IMR-90 (cell line): ENCODE data around the gene DBN1. TPM values are rescaled to one million over a fixed set of nuclear protein-coding genes. Genes with fewer than 3 reads are reported as not detected.

Source experiments
- ATAC-seq: fragments of 200-7000 bp; cut with Tn5 transposase; 2 replicates; pipeline ENCODE4 v1.9.1; 2020; ENCODE audit warnings: low read depth, mild to moderate bottlenecking, moderate library complexity
- BruUV-seq: library from RNA; stranded (reverse); fragments of 400-500 nt; replicated peaks from 2 replicates; lab custom pipeline; 2021; lab: Mats Ljungman, UMichigan
- CTCF ChIA-PET: fragments of 300-600 bp; formaldehyde crosslinking; extraction: SDS; loops from one replicate; lab custom pipeline; 2021; ENCODE audit warnings: antibody characterized with exemption; lab: Yijun Ruan, JAX
- POLR2A ChIA-PET: fragments of 300-600 bp; sonication (Branson Sonifier 250); formaldehyde crosslinking; loops from one replicate; lab custom pipeline; 2022; ENCODE audit warnings: antibody characterized with exemption; ENCODE audit not compliant: unreplicated experiment; lab: Charles Lee
- DNase-seq: peaks from one replicate; pipeline ENCODE4 v3.0.0; 2013
- H2AFZ ChIP-seq: replicated peaks from 2 replicates; pipeline ENCODE3; 2013; ENCODE audit warnings: low read length, mild to moderate bottlenecking; ENCODE audit not compliant: poor library complexity
- H2AK5ac ChIP-seq: 2 replicates; pipeline ENCODE4 v1.6.1; 2013; ENCODE audit warnings: low read depth, low read length, inconsistent platforms
- H2AK9ac ChIP-seq: replicated peaks from 2 replicates; pipeline ENCODE3; 2013; ENCODE audit warnings: mild to moderate bottlenecking, low read depth, low read length, moderate library complexity; ENCODE audit not compliant: poor library complexity
- H2BK120ac ChIP-seq: 2 replicates; pipeline ENCODE4 v1.6.1; 2013; ENCODE audit warnings: low read depth, low read length, inconsistent platforms
- H2BK15ac ChIP-seq: 3 replicates; pipeline ENCODE4 v1.6.1; 2013; ENCODE audit warnings: low read depth, low read length, inconsistent platforms
- H2BK20ac ChIP-seq: 2 replicates; pipeline ENCODE4 v1.6.1; 2013; ENCODE audit warnings: low read depth, mild to moderate bottlenecking, inconsistent platforms, low read length, moderate library complexity
- H2BK5ac ChIP-seq: 2 replicates; pipeline ENCODE4 v1.6.1; 2013; ENCODE audit warnings: mild to moderate bottlenecking, low read depth, low read length, inconsistent platforms; ENCODE audit not compliant: poor library complexity, severe bottlenecking
- H3K14ac ChIP-seq: replicated peaks from 2 replicates; pipeline ENCODE4 v1.6.1; 2013; ENCODE audit warnings: low read depth, low read length, inconsistent platforms
- H3K18ac ChIP-seq: 2 replicates; pipeline ENCODE4 v1.6.1; 2013; ENCODE audit warnings: low read depth, low read length, control low read depth
- H3K23ac ChIP-seq: 2 replicates; pipeline ENCODE4 v1.6.1; 2013; ENCODE audit warnings: low read depth, low read length, inconsistent platforms
- H3K27ac ChIP-seq: 2 replicates; pipeline ENCODE4 v1.5.1; 2013; ENCODE audit warnings: mild to moderate bottlenecking, control low read depth, low read length; ENCODE audit not compliant: insufficient read depth
- H3K27me3 ChIP-seq: 2 replicates; pipeline ENCODE4 v1.6.1; 2013; ENCODE audit warnings: low read length; ENCODE audit not compliant: control insufficient read depth, insufficient read depth
- H3K36me3 ChIP-seq: 2 replicates; pipeline ENCODE4 v1.6.1; 2013; ENCODE audit warnings: low read length, mixed read lengths; ENCODE audit not compliant: control insufficient read depth, insufficient read depth
- H3K4ac ChIP-seq: 2 replicates; pipeline ENCODE4 v1.6.1; 2013; ENCODE audit warnings: low read depth, low read length, inconsistent platforms
- H3K4me1 ChIP-seq: 2 replicates; pipeline ENCODE4 v1.6.1; 2013; ENCODE audit warnings: low read length, mixed read lengths; ENCODE audit not compliant: control insufficient read depth, insufficient read depth
- H3K4me2 ChIP-seq: 2 replicates; pipeline ENCODE4 v1.6.1; 2013; ENCODE audit warnings: low read depth, mild to moderate bottlenecking, control low read depth, low read length, moderate library complexity
- H3K4me3 ChIP-seq: 2 replicates; pipeline ENCODE4 v1.5.1; 2013; ENCODE audit warnings: low read depth, mild to moderate bottlenecking, control low read depth, low read length, moderate library complexity; ENCODE audit not compliant: insufficient read depth
- H3K56ac ChIP-seq: 2 replicates; pipeline ENCODE4 v1.6.1; 2013; ENCODE audit warnings: low read length, inconsistent platforms; ENCODE audit not compliant: insufficient read depth; ENCODE audit errors: extremely low read depth
- H3K79me1 ChIP-seq, 2 experiments: 2 replicates each; pipeline ENCODE4 v1.6.1; 2013; ENCODE audit warnings: low read length in 2 of 2, inconsistent platforms in 1 of 2, low read depth in 1 of 2
- H3K9ac ChIP-seq: 2 replicates; pipeline ENCODE4 v1.6.1; 2013; ENCODE audit warnings: low read depth, low read length, control low read depth
- H3K9me1 ChIP-seq: 2 replicates; pipeline ENCODE4 v1.6.1; 2013; ENCODE audit warnings: low read length, inconsistent platforms; ENCODE audit not compliant: insufficient read depth
- H3K9me3 ChIP-seq: 2 replicates; pipeline ENCODE4 v1.6.1; 2013; ENCODE audit warnings: low read length; ENCODE audit not compliant: control insufficient read depth, insufficient read depth
- H4K20me1 ChIP-seq: 2 replicates; pipeline ENCODE4 v1.6.1; 2013; ENCODE audit warnings: low read length, inconsistent platforms; ENCODE audit not compliant: insufficient read depth
- H4K5ac ChIP-seq: 2 replicates; pipeline ENCODE4 v1.6.1; 2013; ENCODE audit warnings: mild to moderate bottlenecking, low read depth, low read length, control low read depth
- H4K8ac ChIP-seq, 2 experiments: 2 replicates each; pipeline ENCODE4 v1.6.1; 2013; ENCODE audit warnings: low read depth in 2 of 2, low read length in 2 of 2, control low read depth in 1 of 2, inconsistent platforms in 1 of 2
- H4K91ac ChIP-seq: 2 replicates; pipeline ENCODE4 v1.6.1; 2013; ENCODE audit warnings: low read depth, low read length, inconsistent platforms; ENCODE audit not compliant: insufficient read depth
- BHLHE40 ChIP-seq: fragments of 150-350 bp; IDR thresholded peaks from 2 replicates; pipeline ENCODE4 v1.6.1; 2016; ENCODE audit warnings: mild to moderate bottlenecking, low read depth, low read length
- CHD1 ChIP-seq: IDR thresholded peaks from 2 replicates; pipeline ENCODE4 v1.6.1; 2012; ENCODE audit warnings: low read depth, low read length, improper control_type of control experiment
- RAD21 ChIP-seq: IDR thresholded peaks from 2 replicates; pipeline ENCODE4 v1.6.1; 2012; ENCODE audit warnings: low read length, improper control_type of control experiment
- SMC3 ChIP-seq: fragments of 150-350 bp; IDR thresholded peaks from 2 replicates; pipeline ENCODE4 v1.6.1; 2016; ENCODE audit warnings: low read depth, mild to moderate bottlenecking, antibody characterized with exemption, low read length, moderate library complexity
- WGBS, 2 experiments: methylation state at CpG; one replicate each; pipeline versions ENCODE4 v1.1.5 to v1.1.7; 2013; ENCODE audit warnings: missing lambda C conversion rate in 2 of 2; ENCODE audit not compliant: insufficient read length in 1 of 2; ENCODE audit errors: extremely low coverage in 2 of 2; 5-methylcytosine and 5-hydroxymethylcytosine counted together
- dilution Hi-C: fragments of 300-500 bp; cut with HindIII; formaldehyde crosslinking; loops from one replicate; pipeline ENCODE4 v1.14.3; 2018; ENCODE audit warnings: low sequenced_read_pairs; ENCODE audit not compliant: unreplicated experiment
- in situ Hi-C: fragments of 300-500 bp; cut with MboI; formaldehyde crosslinking; loops from 3 replicates; pipeline ENCODE4 v1.14.3; 2019; ENCODE audit warnings: low sequenced_read_pairs, inconsistent platforms, mixed read lengths
- intact Hi-C: fragments of 100-400 bp; cut with micrococcal nuclease; formaldehyde crosslinking; loops from 2 replicates; pipeline ENCODE4 v1.10.0; 2022
- polyA plus RNA-seq, 3 experiments: library from polyadenylated mRNA; depleted of rRNA; stranded (reverse); fragments of >200 nt; gene quantifications; 2 replicates each; pipeline ENCODE4 v1.2.3, GENCODE V29; 2012; ENCODE audit warnings: low replicate concordance in 1 of 3
- total RNA-seq: library from RNA; depleted of rRNA; stranded (reverse); fragments of >200 nt; gene quantifications from 2 replicates; pipeline ENCODE4 v1.2.3, GENCODE V29; 2012; rRNA removed
- TF ChIP-seq, protein P1 (sequence below): fragments of 150-350 bp; IDR thresholded peaks from 2 replicates; pipeline ENCODE4 v1.6.1; 2017; ENCODE audit warnings: mild to moderate bottlenecking, antibody characterized with exemption, low read length, low read depth

DBN1 gene
- total and polyA plus RNA-seq, 2 of the 4 experiments (the other 2 are of a cell fraction): 122 to 187 TPM

DNA sequence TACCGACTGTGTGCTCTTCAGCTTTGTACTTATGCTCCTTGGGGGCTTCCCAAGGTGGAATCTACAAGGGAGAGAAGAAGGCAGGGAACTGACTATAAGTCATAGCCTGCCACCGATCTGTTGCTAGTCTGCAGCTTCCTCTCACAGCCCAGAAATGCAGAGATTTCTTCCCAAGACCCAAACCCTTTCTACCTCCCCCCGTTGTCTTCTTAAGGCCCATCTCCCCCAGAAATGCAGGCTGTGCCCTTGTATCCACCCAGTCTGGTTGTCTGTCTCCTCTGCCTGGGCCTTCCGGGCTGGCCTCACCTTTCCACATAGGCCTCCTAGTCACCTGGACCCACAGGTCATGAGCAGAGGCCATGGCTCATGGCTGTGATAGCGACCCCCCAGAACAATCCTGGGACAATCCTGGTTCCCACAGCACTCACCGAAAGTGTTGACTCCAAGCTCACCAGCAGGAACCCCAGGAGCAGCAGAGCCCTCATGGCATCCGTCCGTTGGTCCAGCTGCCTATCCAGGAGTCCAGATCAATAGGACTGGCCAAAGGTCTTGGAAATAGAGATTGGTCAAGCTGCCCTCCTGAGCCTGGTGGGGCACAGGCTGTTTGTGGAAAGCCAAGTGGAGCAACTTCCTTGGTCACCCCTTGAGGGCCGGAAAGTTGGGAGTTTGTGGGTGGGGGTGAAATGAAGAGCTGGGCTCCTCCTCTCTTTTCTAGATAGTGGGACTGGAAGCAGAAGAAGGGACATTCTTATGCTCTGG, 64.2 kb downstream of the DBN1 start, which contains the start of gene F12:
Gene F12 (minus strand): TSS at position 522 of the 759 bp plus-strand sequence. CDS start 37 bp downstream, at position 485.
- H2BK20ac ChIP-seq: no peak within 1 kb of the TSS
- dilution Hi-C loops: no loop called here
- H3K4ac ChIP-seq: no peak within 1 kb of the TSS
- H3K9ac ChIP-seq: no peak within 1 kb of the TSS
- no peak within 1 kb of the TSS for H4K8ac ChIP-seq
- no TSS peak for BruUV-seq
- H2AK9ac ChIP-seq: no peak within 1 kb of the TSS
- H3K27ac ChIP-seq: no peak within 1 kb of the TSS
- H3K56ac ChIP-seq: no peak within 1 kb of the TSS
- no peaks in the 10 kb centered on the region for H4K20me1 ChIP-seq
- TF ChIP-seq RAD21: no peak
- no peak for TF ChIP-seq CHD1
- no peak for TF ChIP-seq SMC3
- TF ChIP-seq BHLHE40: no peak
- TF ChIP-seq, protein P1, sequence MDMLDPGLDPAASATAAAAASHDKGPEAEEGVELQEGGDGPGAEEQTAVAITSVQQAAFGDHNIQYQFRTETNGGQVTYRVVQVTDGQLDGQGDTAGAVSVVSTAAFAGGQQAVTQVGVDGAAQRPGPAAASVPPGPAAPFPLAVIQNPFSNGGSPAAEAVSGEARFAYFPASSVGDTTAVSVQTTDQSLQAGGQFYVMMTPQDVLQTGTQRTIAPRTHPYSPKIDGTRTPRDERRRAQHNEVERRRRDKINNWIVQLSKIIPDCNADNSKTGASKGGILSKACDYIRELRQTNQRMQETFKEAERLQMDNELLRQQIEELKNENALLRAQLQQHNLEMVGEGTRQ: no peak
- H3K9me3 ChIP-seq: no peaks in the 10 kb centered on the region
- ChIA-PET CTCF (no interaction called here), POLR2A (no interaction called here)
- WGBS, 2 experiments: 88% methylated on average over 6 of the region's 9 CpGs; no CpG with 5 or more reads in 1 of the 2 experiments
- no peak within 1 kb of the TSS for H3K14ac ChIP-seq
- H2AK5ac ChIP-seq: no peak within 1 kb of the TSS
- no peak within 1 kb of the TSS for H3K4me3 ChIP-seq
- H3K4me2 ChIP-seq: no peak within 1 kb of the TSS
- no peak within 1 kb of the TSS for H2BK5ac ChIP-seq
- H2BK120ac ChIP-seq: no peak within 1 kb of the TSS
- no peak within 1 kb of the TSS for H3K23ac ChIP-seq
- H3K27me3 ChIP-seq: peaks cover 26% of the 10 kb centered on the region
- no peaks in the 10 kb centered on the region for H3K79me1 ChIP-seq
- H2BK15ac ChIP-seq: no peak within 1 kb of the TSS
- no peak within 1 kb of the TSS for H2AFZ ChIP-seq
- H3K36me3 ChIP-seq: no peaks in the 10 kb centered on the region
- H4K5ac ChIP-seq: no peak within 1 kb of the TSS
- intact Hi-C loops: no loop called here
- no peaks in the 10 kb centered on the region for H3K9me1 ChIP-seq
- DNase-seq (no peak), ATAC-seq (no peak)
- 0 out of 2 replicates have a peak, but pooled peaks cover 2% of the 10 kb centered on the region for H3K4me1 ChIP-seq
- H4K91ac ChIP-seq: no peak within 1 kb of the TSS
- H3K18ac ChIP-seq: no peak within 1 kb of the TSS
- in situ Hi-C loops: loop anchor here (5.0 kb wide), 1 partner anchor 38 kb away; the partner anchor contains the start of gene PRR7

Other genes starting within 250 kb of the DBN1 start
- 15.6 and 18.5 TPM in 2 replicates for gene RAB24, start 169.9 kb downstream of the DBN1 start, total RNA-seq
- 60.8 and 71.1 TPM in 2 replicates for gene RAB24, start 169.9 kb downstream of the DBN1 start, polyA plus RNA-seq (2012; rRNA removed)
- gene PRELID1, start 169.8 kb downstream of the DBN1 start, total RNA-seq: 115 and 116 TPM in 2 replicates
- gene PRELID1, start 169.8 kb downstream of the DBN1 start, polyA plus RNA-seq (2012; rRNA removed): 239 and 277 TPM in 2 replicates
- gene MXD3, start 161.7 kb downstream of the DBN1 start, total RNA-seq: 5.6 and 7.3 TPM in 2 replicates
- 12.9 and 14.5 TPM in 2 replicates for gene MXD3, start 161.7 kb downstream of the DBN1 start, polyA plus RNA-seq (2012; rRNA removed)
- 164 and 303 TPM in 2 replicates for gene LMAN2, start 122.0 kb downstream of the DBN1 start, total RNA-seq
- 251 and 253 TPM in 2 replicates for gene LMAN2, start 122.0 kb downstream of the DBN1 start, polyA plus RNA-seq (2012; rRNA removed)
- 1.1 TPM in 2 replicates for gene RGS14, start 115.7 kb downstream of the DBN1 start, total RNA-seq
- gene RGS14, start 115.7 kb downstream of the DBN1 start, polyA plus RNA-seq (2012; rRNA removed): 6.5 and 7.6 TPM in 2 replicates
- gene SLC34A1, start 89.2 kb downstream of the DBN1 start, total RNA-seq: not detected in 2 replicates
- gene SLC34A1, start 89.2 kb downstream of the DBN1 start, polyA plus RNA-seq (2012; rRNA removed): not detected in 2 replicates
- gene PFN3, start 73.0 kb downstream of the DBN1 start, total RNA-seq: not detected in 2 replicates
- gene PFN3, start 73.0 kb downstream of the DBN1 start, polyA plus RNA-seq (2012; rRNA removed): not detected in 2 replicates
- gene F12, start 64.1 kb downstream of the DBN1 start, total RNA-seq: 0.36 and 0.56 TPM in 2 replicates
- 1.2 and 1.4 TPM in 2 replicates for gene F12, start 64.1 kb downstream of the DBN1 start, polyA plus RNA-seq (2012; rRNA removed)
- 30.1 and 35.0 TPM in 2 replicates for gene GRK6, start 47.0 kb downstream of the DBN1 start, total RNA-seq
- 25.3 and 30.1 TPM in 2 replicates for gene GRK6, start 47.0 kb downstream of the DBN1 start, polyA plus RNA-seq (2012; rRNA removed)
- 1.1 TPM in 2 replicates for gene PRR7, start 26.8 kb downstream of the DBN1 start, total RNA-seq
- gene PRR7, start 26.8 kb downstream of the DBN1 start, polyA plus RNA-seq (2012; rRNA removed): 10.1 and 13.6 TPM in 2 replicates
- 70.4 and 72.5 TPM in 2 replicates for gene PDLIM7, start 24.0 kb upstream of the DBN1 start, total RNA-seq
- gene PDLIM7, start 24.0 kb upstream of the DBN1 start, polyA plus RNA-seq (2012; rRNA removed): 534 and 574 TPM in 2 replicates
- 0.54 and 0.56 TPM in 2 replicates for gene DOK3, start 36.2 kb upstream of the DBN1 start, total RNA-seq
- 3.6 and 3.9 TPM in 2 replicates for gene DOK3, start 36.2 kb upstream of the DBN1 start, polyA plus RNA-seq (2012; rRNA removed)
- gene DDX41, start 43.3 kb upstream of the DBN1 start, total RNA-seq: 130 and 141 TPM in 2 replicates
- gene DDX41, start 43.3 kb upstream of the DBN1 start, polyA plus RNA-seq (2012; rRNA removed): 160 and 170 TPM in 2 replicates
- gene FAM193B, start 80.9 kb upstream of the DBN1 start, total RNA-seq: 8.1 and 9.5 TPM in 2 replicates
- gene FAM193B, start 80.9 kb upstream of the DBN1 start, polyA plus RNA-seq (2012; rRNA removed): 51.4 and 52.2 TPM in 2 replicates
- 123 and 142 TPM in 2 replicates for gene TMED9, start 118.6 kb upstream of the DBN1 start, total RNA-seq
- 269 and 357 TPM in 2 replicates for gene TMED9, start 118.6 kb upstream of the DBN1 start, polyA plus RNA-seq (2012; rRNA removed)
- 28.6 and 29.2 TPM in 2 replicates for gene B4GALT7, start 126.5 kb upstream of the DBN1 start, total RNA-seq
- 79.6 and 80.5 TPM in 2 replicates for gene B4GALT7, start 126.5 kb upstream of the DBN1 start, polyA plus RNA-seq (2012; rRNA removed)